Fibroblast of skin of back (primary cell): ENCODE results near the gene PDGFRB.

Source experiments
- DNase-seq: peaks from one replicate; pipeline ENCODE4 v3.0.0-alpha.2; 2013

PDGFRB gene

DNA sequence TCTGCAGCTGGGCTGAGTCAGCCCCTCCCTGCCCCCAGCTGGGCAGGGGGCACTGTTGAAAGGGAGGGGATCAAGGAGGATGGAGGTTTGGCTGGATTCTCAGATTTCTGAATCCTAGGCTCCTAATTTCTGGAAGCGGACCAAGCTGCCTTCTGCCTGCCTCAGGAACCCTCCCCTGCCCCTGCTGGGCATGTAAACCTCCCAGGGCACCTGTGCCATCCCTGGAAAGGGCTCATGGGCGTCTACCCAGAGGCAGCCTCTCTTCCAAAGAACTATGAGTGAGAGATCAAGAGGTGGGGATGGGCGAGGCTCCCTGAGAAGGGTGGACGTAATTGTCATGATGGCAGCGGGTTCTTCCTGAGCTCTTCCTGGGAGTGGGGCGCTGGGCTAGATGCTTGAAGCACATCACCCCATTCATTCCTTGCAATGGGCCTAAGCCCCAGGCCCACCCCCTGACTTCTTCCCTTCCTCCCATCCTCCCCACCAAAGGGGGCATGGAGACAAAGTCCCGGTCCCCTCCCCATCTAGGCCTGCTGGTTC is 90.9 kb downstream of the PDGFRB start:
- no peak for DNase-seq
